Retinal pigment epithelial cell (primary cell): Measurements from ENCODE around the gene UCHL3.

Experiments
- DNase-seq: peaks from one replicate; pipeline ENCODE4 v3.0.0-alpha.2; 2010; ENCODE audit warnings: low read depth
- H3K4me3 ChIP-seq: 2 replicates; pipeline ENCODE4 v1.5.1; 2011; ENCODE audit warnings: mild to moderate bottlenecking, low read length, control low read depth, moderate library complexity
- CTCF ChIP-seq: conservative IDR thresholded peaks from 2 replicates; pipeline ENCODE4 v1.5.1; 2011; ENCODE audit warnings: low read depth, low read length, control low read depth, inconsistent platforms

The UCHL3 gene

GRCh38 chr13:75554464-75554863 lies 4.9 kb downstream of the UCHL3 start:
- H3K4me3 ChIP-seq: no peak overlapping the region
- DNase-seq: no peak
- TF ChIP-seq CTCF: no peak

- no peak for TF ChIP-seq CTCF
- H3K4me3 ChIP-seq: no peak overlapping the region
Measured at GRCh38 chr13:75554981-75555380, 5.4 kb downstream of the UCHL3 start.

GRCh38 chr13:75555836-75556235 lies 6.2 kb downstream of the UCHL3 start:
- H3K4me3 ChIP-seq: no peak overlapping the region
- DNase-seq: no peak
- no peak for TF ChIP-seq CTCF

More at GRCh38 chr13:75554981-75555380, 5.4 kb downstream of the UCHL3 start:
- DNase-seq: no peak

GRCh38 chr13:75556961-75557360 lies 7.4 kb downstream of the UCHL3 start:
- no peak for TF ChIP-seq CTCF
- H3K4me3 ChIP-seq: no peak overlapping the region

GRCh38 chr13:75558145-75558840 lies 8.7 kb downstream of the UCHL3 start:
- DNase-seq: no peak
- TF ChIP-seq CTCF: no peak

More at GRCh38 chr13:75556961-75557360, 7.4 kb downstream of the UCHL3 start:
- DNase-seq: no peak

GRCh38 chr13:75566658-75567057 lies 17.1 kb downstream of the UCHL3 start:
- peak; percentile 43 for TF ChIP-seq CTCF
- DNase-seq: no peak
- H3K4me3 ChIP-seq: no peak overlapping the region

More at GRCh38 chr13:75558145-75558840, 8.7 kb downstream of the UCHL3 start:
- H3K4me3 ChIP-seq: no peak overlapping the region

GRCh38 chr13:75569576-75569975 lies 20.0 kb downstream of the UCHL3 start:
- TF ChIP-seq CTCF: no peak
- DNase-seq: no peak
- H3K4me3 ChIP-seq: no peak overlapping the region
